NCI-H69 (cell line): Measurements from ENCODE around the gene BBS4.
"Not testable (repeated sequence)": the region's sequence is repeated elsewhere in the genome, so short reads cannot be mapped to it uniquely, and the experiment has no call there.

ENCODE experiments used
- DNase-seq: peaks from one replicate; lab custom pipeline; 2025; lab: John Stamatoyannopoulos, UW

BBS4 gene, protein sequence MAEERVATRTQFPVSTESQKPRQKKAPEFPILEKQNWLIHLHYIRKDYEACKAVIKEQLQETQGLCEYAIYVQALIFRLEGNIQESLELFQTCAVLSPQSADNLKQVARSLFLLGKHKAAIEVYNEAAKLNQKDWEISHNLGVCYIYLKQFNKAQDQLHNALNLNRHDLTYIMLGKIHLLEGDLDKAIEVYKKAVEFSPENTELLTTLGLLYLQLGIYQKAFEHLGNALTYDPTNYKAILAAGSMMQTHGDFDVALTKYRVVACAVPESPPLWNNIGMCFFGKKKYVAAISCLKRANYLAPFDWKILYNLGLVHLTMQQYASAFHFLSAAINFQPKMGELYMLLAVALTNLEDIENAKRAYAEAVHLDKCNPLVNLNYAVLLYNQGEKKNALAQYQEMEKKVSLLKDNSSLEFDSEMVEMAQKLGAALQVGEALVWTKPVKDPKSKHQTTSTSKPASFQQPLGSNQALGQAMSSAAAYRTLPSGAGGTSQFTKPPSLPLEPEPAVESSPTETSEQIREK

DNA sequence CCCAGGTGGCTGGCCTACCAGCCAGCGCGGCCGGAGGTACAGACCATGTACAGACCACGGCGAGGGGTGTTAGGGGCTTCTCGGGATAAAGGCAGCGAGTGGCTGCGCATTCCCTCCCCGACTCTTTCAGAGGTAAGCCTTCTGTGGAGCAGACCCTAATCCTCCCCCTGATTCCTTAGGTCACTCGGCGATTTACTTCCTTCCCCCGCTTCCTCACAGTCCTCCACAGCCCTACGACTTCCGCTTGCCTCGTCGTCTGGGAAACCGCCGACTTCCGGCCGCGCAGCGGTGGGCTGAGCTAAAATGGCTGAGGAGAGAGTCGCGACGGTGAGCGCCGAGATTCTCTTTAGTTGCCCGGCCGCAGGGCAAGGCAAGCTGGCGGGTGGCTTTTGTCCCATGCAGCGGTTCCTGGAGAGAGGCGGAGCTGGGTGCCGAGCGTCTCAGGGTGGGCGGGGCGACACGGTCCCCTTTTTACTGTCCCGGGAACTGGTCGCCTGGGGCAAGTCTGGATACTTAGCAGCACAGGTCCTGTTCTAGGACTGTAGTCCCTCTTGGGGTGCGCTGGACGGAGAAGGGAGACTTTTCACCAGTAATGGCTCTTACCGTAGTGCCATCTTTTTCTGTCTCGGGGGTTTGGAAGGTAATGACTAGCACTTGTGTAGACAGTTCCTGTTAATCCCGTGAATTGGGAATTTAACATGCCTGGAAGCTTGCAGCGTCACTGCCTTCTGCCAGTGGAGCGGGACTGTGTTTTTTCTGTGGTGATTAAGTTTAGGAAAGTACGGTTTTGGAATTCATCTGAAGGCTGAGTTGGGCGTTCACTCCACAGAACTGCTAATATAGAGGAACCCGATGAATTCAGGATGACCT, at the start of gene BBS4, which contains the start of gene HIGD2B:
BBS4 (plus strand) TSS at position 283 of the 870 bp plus-strand sequence; CDS start at position 304, 21 bp downstream.
HIGD2B (minus strand) TSS at position 258 of the 870 bp plus-strand sequence. CDS start 9,808 bp downstream, outside the sequence.
- no peak for DNase-seq

DNA sequence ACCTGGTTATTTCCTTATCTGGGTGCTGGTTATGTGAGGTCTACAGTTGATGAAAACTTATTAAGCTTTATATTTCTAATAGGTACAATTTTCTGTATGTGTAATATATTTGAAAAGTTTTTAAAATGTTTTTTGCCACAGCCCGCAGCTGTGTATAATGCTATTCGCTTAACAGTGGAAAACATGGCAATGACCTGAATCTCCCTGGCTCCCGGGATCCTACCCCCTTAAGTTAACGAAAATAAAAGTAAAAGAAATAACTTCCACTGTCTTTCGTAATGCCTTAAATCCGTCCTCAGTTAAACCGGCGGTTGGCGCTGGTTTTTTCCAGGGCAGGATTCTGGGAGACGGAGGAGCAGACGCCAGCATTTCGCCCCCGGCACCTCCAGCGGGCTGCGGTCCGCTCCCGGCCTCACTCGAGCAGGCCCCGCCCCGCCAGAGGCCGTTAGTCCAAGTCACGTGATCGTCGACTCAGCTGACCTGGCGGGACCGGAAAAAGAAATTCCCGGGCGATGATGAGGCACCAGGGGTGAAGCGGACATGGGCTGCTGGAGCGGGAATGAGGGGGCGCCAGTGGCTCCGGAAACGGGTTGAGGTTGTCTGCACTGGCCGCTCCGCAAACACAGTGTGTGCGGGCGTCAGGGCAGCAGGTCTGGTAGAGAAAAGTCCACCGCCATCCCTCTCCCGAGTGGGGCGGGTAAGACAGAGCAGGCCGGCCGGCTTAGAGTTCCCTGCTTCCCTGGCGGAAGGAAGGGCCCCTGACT, 49.3 kb upstream of the BBS4 start:
- not testable (repeated sequence) for DNase-seq

DNA sequence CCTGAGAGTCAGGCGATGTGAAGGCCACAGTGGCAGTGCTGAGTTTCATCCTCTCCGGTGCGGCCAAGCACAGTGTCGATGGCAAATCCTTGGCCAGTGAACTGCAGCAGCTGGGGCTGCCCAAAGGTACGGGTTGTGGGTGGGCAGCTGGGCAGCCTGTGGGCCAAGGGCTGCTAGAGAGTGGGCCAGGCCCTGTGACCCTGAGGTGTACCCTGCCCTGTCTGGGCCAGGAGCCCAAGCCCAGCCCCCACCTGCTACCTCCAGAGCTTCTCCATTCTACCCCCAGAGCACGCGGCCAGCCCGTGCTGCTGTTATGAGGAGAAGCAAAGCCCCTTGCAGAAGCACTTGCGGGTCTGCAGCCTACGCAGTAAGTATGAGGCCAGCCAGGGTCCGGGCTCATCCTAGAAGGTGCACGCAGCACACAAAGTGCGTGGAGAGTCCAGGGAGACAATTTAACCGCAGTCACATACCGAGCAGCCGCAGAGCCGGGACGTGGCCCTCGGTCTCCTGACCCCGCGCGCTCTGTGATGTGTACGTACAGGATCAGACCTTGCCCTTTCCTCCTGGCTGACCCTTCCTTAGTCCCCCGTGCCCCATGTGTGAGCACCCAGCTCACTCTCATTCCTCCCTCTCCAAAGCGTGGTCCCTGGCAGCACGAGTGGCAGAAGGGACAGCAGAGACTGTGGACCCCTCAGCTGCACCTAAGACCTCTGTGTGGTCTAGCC, 46.1 kb upstream of the BBS4 start:
- DNase-seq: not testable (repeated sequence)

DNA sequence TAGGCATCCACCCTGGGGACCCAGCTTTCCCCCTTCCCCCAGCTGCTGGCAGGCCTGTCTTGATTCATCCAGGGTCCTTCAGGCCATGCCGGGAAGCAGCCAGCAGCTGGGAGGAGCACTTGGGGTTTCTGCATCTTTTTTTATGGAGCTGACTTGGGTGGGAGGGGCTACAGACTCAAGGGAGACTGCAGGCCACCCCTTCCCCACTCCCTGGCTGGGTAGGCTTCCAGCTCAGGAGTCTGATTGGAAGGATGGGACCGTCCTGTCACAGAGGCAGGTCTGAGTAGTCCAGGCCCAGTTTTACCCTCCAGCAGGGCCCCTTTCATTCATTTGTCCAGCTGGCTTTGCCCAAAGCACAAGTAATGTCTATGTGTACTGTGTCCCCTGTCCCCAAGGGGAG, 43.7 kb upstream of the BBS4 start:
- not testable (repeated sequence) for DNase-seq

DNA sequence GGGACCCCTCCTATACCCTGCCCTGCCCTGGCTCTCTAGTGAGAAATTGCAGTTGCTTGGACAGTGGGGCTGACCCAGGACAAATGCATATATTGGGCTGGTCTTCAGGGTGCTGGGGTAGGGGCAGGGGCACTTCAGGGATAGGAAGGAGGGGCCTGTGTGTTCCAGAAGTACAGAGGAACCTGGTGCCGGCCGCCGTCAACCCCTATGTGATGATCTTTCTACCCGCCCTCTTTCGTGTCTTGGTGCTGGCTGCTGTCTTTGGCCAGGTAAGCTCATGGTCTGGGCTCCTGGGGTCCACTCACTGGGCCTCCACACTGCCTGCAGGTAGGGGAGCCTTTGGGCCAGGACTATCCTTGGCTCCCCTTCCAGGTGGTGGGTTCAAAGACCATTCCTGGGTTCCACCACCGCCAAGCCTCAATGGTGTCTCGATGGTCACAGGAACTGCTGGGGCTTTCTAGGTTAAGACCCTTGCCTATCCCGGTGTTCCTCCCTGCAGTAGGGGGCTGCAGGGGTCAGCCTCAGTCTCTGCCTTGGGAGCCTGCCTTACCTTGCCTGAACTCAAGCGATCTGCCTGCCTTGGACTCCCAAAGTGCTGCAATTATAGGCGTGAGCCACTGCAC, 37.3 kb upstream of the BBS4 start:
- not testable (repeated sequence) for DNase-seq

DNA sequence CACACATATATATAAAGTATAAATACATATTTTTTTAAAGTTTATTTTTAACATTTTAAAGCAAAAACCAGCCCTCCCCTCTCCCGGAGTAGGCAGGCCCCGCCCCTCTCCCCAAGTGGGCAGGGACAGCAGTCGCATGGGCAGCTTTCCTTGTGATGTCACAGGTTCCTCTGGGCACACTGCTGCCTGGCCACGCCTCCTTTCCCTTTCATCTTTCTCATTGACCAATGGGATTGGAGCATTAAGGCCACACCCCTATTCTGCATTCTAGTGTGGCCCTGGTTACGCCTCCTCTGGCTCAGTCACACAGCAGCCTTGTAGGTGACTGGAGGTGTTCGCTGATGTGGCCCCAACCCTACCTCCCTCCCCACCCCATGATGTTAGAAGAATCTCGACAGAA, 31.6 kb upstream of the BBS4 start, which contains the start of gene GOLGA6B:
GOLGA6B (plus strand) TSS at position 301 of the 400 bp plus-strand sequence; CDS start at position 342, 41 bp downstream.
- DNase-seq: not testable (repeated sequence)

DNA sequence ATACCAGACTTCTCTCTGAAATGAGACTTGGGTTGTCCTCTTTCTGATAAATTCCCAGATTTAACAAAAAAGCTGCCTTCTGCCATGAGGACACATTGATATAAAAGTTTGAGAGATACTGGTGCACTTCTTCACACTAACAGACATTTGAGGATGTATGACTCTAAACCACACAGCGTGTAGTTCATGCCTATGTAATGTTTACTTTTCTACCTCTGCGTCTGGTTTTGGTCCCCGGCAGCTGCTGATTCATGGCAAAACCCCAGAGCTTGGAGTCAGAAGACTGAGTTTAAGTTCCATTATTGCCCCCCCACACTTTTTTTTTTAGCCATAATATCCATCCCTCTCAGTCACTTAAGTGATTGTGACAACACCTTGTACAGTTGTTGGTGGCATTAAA, 30.0 kb upstream of the BBS4 start:
- not testable (repeated sequence) for DNase-seq

DNA sequence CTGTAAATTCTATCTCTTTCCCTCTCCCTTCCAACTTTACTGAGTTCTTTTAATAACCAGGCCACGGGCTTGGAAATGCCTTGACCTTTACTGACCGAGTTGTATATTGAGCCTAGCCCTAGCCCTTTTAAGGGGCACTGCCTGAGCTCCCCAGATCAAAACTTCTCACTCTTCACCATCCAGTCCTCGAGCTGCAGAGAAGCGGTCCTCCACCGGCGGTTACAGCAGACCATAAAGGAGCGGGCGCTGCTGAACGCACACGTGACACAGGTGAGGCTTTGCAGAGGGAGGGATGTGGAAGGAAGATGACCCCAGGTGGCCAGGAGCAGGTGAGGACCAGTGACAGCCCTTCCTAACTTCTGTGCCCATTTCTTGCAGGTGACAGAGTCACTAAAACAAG, 24.9 kb upstream of the BBS4 start:
- DNase-seq: not testable (repeated sequence)

DNA sequence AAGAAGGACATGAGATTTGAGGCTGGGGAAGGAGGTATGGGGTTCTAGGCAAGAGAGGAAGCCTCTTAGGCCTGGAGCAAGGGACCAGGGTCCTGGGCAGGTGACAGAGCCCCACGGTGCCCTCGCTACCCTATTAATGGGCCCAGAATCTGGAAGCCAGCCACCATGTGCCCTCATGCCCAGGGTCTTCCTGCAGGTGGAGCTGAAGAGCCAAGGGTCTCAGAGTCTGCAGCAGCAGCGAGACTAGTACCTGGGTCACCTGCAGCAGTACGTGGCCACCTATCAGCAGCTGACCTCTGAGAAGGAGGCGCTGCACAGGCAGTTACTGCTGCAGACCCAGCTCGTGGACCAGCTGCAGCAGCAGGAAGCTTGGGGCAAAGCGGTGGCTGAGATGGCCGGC, 22.1 kb upstream of the BBS4 start:
- not testable (repeated sequence) for DNase-seq

DNA sequence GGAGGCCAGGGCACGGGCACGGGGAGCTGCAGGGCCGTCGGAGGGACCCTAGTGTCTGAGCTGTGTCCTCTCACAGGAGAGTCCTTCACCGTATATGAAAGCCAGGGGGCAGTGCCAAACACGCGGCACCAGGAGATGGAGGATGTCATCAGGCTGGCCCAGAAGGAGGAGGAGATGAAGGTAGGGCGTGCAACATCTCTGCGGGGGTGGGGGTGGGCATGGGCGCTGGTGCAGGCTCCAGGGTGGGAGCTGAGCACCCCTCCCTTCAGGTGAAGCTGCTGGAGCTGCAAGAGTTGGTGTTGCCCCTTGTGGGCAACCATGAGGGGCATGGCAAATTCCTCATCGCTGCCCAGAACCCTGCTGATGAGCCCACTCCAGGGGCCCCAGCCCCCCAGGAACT, 20.3 kb upstream of the BBS4 start:
- not testable (repeated sequence) for DNase-seq

DNA sequence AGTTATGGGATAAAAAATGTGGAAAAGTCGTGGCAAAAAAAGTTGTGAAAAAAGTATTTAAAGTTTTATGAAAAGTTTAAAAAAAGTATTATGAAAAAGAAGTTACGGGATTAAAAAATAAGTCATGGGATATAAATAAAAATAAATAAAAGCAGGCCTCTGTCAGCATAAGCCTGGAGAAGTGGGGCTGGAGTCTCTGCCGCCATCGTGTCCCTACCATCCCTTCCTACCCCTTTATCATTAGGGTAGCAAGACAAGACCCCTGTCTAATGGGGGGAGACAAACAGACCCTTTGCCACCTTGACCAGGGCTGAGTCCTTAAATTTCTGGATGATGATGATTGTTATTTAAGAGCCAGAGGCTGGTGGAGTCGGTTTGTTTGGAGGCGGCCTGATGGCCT, 16.2 kb upstream of the BBS4 start:
- DNase-seq: not testable (repeated sequence)

DNA sequence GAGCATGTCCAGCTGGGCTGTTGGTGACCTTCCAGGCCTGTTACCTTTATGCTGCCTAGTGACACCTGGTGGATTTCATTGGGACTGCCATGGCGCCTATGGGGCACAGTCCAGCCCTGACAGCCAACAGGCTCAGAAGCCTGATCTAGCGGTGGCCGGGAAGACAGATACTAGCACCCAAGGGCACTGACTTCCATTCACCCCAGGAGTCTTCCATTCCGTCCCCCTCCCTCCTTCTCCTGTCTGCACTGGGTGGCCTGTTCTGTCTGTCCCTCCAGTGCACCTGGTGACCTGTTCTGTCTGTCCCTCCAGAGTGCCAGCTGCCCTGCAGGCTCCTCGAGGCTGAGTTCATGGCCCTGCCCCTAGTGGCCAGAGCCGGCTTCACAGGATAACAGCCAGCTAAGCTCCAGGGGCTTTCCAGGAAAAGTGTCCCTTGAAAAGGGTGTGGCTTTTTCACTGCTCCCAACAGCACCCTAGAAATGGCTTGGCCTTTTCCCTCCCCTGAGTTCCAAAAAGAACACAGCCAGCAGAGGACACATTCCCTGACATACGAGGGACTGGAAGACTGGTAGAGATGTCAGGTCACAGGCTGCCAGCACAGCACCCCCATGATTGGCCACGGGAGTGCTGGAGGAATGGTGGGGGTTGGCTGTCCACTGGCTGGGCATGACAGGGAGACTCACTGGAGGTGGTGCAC, 15.2 kb upstream of the BBS4 start:
- not testable (repeated sequence) for DNase-seq

DNA sequence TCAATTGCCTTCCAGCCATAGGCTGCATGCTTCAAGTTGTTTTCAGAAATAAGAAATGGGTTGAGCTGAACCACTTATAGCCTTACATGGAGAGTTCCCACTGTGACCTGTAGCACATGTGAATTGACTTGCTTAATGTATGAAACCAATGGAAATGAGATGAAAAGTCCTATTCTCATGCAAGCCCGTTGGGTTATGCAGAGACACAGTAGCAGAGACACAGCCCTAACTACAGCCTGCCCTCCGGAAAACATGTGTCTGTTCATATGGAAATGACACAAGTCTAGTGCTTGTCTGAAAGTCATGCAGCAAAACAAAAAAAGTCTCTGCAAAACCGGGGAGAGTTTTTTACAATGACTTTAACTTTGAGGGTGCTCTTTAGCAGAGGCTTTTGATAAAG, 14.5 kb upstream of the BBS4 start:
- no peak for DNase-seq

DNA sequence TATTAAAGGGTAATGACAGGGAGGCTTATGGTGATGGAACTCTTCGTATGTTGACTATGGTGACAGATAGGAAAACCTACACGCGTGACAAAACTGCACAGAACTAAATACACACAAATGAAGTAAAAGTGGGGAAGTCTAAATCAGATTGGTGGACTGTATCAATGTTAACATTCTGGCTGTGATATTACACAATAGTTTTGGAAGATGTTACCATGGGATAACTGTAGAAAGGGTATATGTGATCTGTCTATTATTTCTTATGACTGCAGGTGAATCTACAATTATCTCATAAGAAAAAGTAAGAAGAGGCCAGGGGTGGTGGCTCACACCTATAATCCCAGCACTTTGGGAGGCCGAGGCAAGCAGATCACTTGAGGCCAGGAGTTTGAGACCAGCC, 9.2 kb upstream of the BBS4 start:
- no peak for DNase-seq

DNA sequence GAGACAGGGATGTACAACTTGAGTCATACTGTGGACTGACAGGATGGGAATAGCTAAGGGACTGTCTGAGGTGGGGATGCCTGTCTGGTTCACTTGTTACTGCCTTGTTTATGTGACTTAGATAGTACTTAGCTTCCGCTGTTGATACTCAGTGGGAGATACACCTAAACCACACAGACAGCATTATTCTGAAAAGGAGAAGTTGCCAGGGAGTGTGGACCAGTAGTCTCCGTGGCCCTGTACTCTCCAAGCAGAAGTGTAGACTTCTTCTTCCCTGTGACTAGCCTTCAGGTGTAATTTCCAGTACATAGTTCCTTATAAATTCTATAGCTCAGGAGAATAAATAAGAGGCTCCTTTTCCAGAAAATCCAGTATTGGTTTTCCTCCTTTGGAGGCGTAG, 5.1 kb upstream of the BBS4 start:
- no peak for DNase-seq

DNA sequence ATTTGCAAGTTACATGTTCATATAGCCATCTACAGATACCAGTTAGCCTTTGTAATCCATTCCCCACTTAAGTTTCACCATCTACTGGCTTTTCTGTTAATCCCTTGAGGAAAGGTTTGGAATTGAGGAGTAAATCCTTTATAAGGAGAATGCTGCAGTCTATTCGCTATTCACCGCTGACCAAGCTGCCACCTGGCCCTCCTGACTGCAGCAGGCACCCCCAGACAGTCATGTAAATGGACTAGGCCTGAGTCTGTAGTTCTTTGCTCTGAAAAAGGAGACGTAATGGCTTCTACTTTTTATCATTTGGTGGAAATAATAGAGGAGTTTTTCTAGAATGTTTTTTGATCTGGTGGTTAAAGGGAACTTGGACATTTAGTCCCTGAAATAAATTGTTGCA, 3.2 kb upstream of the BBS4 start:
- no peak for DNase-seq

DNA sequence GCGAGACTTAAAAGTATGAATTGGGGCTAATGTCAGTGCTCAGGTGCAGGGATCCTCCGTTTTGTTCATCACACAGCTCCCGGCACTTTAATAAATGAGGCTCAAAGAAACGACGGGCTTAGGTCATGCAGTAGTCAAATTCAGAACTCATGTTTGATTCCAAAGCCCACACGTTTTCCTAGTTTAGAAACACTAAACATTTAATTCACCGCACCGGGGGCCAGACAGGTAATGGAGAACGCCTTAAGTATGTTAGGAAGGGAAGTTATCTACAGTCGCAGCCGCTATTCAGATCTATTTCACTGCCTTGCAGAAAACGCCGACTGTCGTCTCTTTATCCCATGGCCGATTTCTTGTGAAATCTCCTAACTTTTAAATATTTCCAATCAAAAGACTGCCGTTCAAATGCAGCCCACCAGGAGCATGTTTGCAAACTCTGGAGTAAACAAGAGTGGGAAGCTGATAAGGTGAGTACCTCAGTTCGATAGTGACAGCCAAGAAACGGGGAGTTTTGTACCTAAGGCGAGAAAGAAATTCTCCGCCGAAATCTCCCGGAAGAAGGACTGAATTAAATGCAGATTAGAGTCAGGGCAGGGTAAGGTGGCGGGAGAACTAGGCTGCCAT, 594 bp upstream of the BBS4 start:
- DNase-seq: no peak

DNA sequence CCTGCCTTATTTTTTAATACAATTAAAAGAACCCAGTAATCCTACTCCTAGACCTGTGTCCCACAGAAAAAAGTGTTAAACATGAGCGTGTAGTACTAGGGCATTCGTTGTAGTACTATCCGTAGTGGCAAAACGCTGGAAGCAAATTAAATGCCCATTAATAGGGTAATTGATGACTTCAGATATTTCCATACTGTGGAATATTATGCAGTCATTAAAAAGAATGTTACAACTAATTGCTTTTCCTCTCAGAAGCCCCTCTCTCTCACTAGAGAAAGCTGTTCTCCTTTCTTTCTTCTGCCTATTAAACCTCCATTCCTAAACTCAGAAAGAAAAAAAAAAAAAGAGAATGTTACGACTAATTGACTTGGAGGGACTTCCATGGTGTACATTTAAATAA, 2.7 kb downstream of the BBS4 start:
- DNase-seq: no peak

DNA sequence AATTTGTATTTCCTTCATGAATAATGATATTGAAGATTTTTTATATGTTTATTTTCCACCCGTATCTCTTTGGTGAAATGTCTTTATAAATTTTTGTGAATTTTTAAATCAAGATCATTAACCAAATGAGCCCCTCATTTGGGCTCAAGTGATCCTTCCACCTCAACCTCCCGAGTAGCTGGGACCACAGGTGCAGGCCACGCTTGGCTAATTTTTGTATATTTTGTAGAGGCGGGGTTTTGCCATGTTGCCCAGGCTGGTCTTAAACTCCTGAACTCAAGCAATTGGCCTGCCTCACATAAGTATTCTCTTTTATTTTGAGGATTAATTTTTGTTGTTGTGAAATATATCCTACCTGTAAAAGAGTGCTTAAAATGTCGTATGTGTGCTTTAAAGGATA, 4.9 kb downstream of the BBS4 start:
- no peak for DNase-seq
